ENCODE data around the gene EN2. TPM values are rescaled to one million over a fixed set of nuclear protein-coding genes. Genes with fewer than 3 reads are reported as not detected.

EN2 gene
- total RNA-seq, 2 donors from 2014 or later, result not detected

- peaks cover 86% of the 10 kb centered on the region for H3K27me3 Mint-ChIP-seq (ENCODE audit: insufficient read depth)
- H3K27me3 ChIP-seq (ENCODE audit: control insufficient read depth, insufficient read depth, low read length, poor library complexity, severe bottlenecking), result peaks cover 63% of the 10 kb centered on the region
- no peaks in the 10 kb centered on the region for H3K36me3 Mint-ChIP-seq (ENCODE audit: low read depth)
Measured at GRCh38 chr7:155435110-155435509, 22.8 kb upstream of the EN2 start.

DNA sequence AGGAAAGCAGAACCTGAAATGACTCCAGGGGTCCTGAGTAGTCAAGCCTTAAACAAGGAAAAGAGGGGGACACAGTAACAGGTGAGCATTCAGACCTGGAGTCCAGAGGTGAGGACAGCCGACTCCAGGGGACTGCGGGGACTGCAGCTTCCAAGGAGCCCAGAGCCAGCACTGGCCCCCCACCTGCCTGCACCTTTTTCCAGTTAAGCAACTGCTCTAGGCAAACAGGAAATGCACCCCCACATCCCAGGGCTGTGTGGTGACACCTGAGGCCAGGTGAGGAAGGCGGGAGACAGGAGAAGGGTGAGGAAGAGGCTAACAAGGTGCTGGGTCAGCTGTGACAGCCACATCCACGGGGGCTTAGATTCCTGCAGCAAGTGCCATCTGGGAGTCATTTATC, 20.1 kb upstream of the EN2 start:
- WGBS, 2 experiments (ENCODE audit: insufficient coverage in 1 of 2, insufficient read length in 1 of 2), result 87 to 92% methylated on average over 2 to 4 of the region's 4 CpGs
- H3K4me1 Mint-ChIP-seq, result peaks cover 3% of the 10 kb centered on the region
- H3K27me3 Mint-ChIP-seq (ENCODE audit: insufficient read depth), result peaks cover 89% of the 10 kb centered on the region

More at GRCh38 chr7:155435110-155435509, 22.8 kb upstream of the EN2 start:
- no peak overlapping the region for H3K27ac ChIP-seq (ENCODE audit: low read depth, low read length)
- Mint-ChIP-seq H3K9me3 (peaks cover 3% of the 10 kb centered on the region), H3K4me1 (peaks cover 3% of the 10 kb centered on the region), H3K4me3 (no peak overlapping the region), H3K27ac (no peak overlapping the region)
- H3K36me3 ChIP-seq (ENCODE audit: control insufficient read depth, insufficient read depth, low read length), result no peaks in the 10 kb centered on the region
- H3K4me3 ChIP-seq (ENCODE audit: low read length), result no peak overlapping the region
- H3K4me1 ChIP-seq (ENCODE audit: control insufficient read depth, insufficient read depth, low read length), result no peaks in the 10 kb centered on the region
- no peak for DNase-seq
- 59 to 72% methylated on average over 2 to 3 of the region's 3 CpGs for WGBS, 2 experiments (ENCODE audit: insufficient coverage in 1 of 2, insufficient read length in 1 of 2)
- peaks cover 6% of the 10 kb centered on the region for H3K9me3 ChIP-seq (ENCODE audit: control insufficient read depth, low read length)
- no peak overlapping the region for H3K9ac ChIP-seq (ENCODE audit: extremely low read depth, low read length, poor library complexity, severe bottlenecking)
- no peak for TF ChIP-seq CTCF (conservative IDR thresholded peaks at IDR 0.05)

GRCh38 chr7:155438777-155439176, 19.2 kb upstream of the EN2 start:
- Histone ChIP-seq H3K4me1 (ENCODE audit: control insufficient read depth, insufficient read depth, low read length) (no peaks in the 10 kb centered on the region), H3K9ac (ENCODE audit: extremely low read depth, low read length, poor library complexity, severe bottlenecking) (no peak overlapping the region), H3K27me3 (ENCODE audit: control insufficient read depth, insufficient read depth, low read length, poor library complexity, severe bottlenecking) (peaks cover 84% of the 10 kb centered on the region), H3K4me3 (ENCODE audit: low read length) (no peak overlapping the region), H3K27ac (ENCODE audit: low read depth, low read length) (no peak overlapping the region), H3K9me3 (ENCODE audit: control insufficient read depth, low read length) (peaks cover 6% of the 10 kb centered on the region), H3K36me3 (ENCODE audit: control insufficient read depth, insufficient read depth, low read length) (no peaks in the 10 kb centered on the region)
- 69 to 85% methylated on average over 6 to 7 of the region's 7 CpGs for WGBS, 2 experiments (ENCODE audit: insufficient coverage in 1 of 2, insufficient read length in 1 of 2)
- H3K27me3 Mint-ChIP-seq (ENCODE audit: insufficient read depth), result peaks cover 93% of the 10 kb centered on the region
- DNase-seq, result no peak
- no peak for TF ChIP-seq CTCF (conservative IDR thresholded peaks at IDR 0.05)
- H3K4me1 Mint-ChIP-seq, result peaks cover 3% of the 10 kb centered on the region
- no peak overlapping the region for H3K4me3 Mint-ChIP-seq
- peaks cover 3% of the 10 kb centered on the region for H3K9me3 Mint-ChIP-seq
- no peaks in the 10 kb centered on the region for H3K36me3 Mint-ChIP-seq (ENCODE audit: low read depth)
- H3K27ac Mint-ChIP-seq, result no peak overlapping the region

More for the DNA sequence above, 20.1 kb upstream of the EN2 start:
- Histone ChIP-seq H3K4me1 (ENCODE audit: control insufficient read depth, insufficient read depth, low read length) (no peaks in the 10 kb centered on the region), H3K27ac (ENCODE audit: low read depth, low read length) (no peak overlapping the region), H3K9ac (ENCODE audit: extremely low read depth, low read length, poor library complexity, severe bottlenecking) (no peak overlapping the region), H3K9me3 (ENCODE audit: control insufficient read depth, low read length) (peaks cover 6% of the 10 kb centered on the region), H3K27me3 (ENCODE audit: control insufficient read depth, insufficient read depth, low read length, poor library complexity, severe bottlenecking) (peaks cover 78% of the 10 kb centered on the region), H3K36me3 (ENCODE audit: control insufficient read depth, insufficient read depth, low read length) (no peaks in the 10 kb centered on the region), H3K4me3 (ENCODE audit: low read length) (no peak overlapping the region)
- peaks cover 3% of the 10 kb centered on the region for H3K9me3 Mint-ChIP-seq
- no peak for TF ChIP-seq CTCF (conservative IDR thresholded peaks at IDR 0.05)
- no peaks in the 10 kb centered on the region for H3K36me3 Mint-ChIP-seq (ENCODE audit: low read depth)
- H3K27ac Mint-ChIP-seq, result no peak overlapping the region
- no peak for DNase-seq
- no peak overlapping the region for H3K4me3 Mint-ChIP-seq

All from endodermal cell (in vitro differentiated cells).